Heart right ventricle (tissue), 16 donors: ENCODE results near the gene C9orf153. TPM values are rescaled to one million over a fixed set of nuclear protein-coding genes. Genes with fewer than 3 reads are reported as not detected.
A peak's percentile ranks its signal among the peaks of the same experiment; 100 is the strongest.

Experiments used
- ATAC-seq, 8 donors: fragments of 200-7000 bp; cut with Tn5 transposase; one replicate each; pipeline ENCODE4 v1.9.1; 2020; ENCODE audit warnings: mild to moderate bottlenecking in 8 of 8, moderate library complexity in 8 of 8, moderate number of reproducible peaks in 1 of 8
- DNase-seq, 2 donors: peaks; one replicate each; pipeline ENCODE4 v3.0.0-alpha.2; 2020
- H3K27ac ChIP-seq, 10 donors: fragments of 200-600 bp; sonication (generic) in 2 of 10; one replicate each; pipeline versions ENCODE4 v1.5.0 to v1.8.0; 2020 to 2022; ENCODE audit warnings: mild to moderate bottlenecking in 3 of 10
- H3K27me3 ChIP-seq, 7 donors: fragments of 200-600 bp; one replicate each; pipeline ENCODE4 v1.8.0; 2021 to 2022; ENCODE audit warnings: mild to moderate bottlenecking in 2 of 7
- H3K36me3 ChIP-seq, 9 donors: fragments of 200-600 bp; sonication (generic) in 1 of 9; one replicate each; pipeline versions ENCODE4 v1.5.0 to v1.8.0; 2020 to 2022; ENCODE audit warnings: mild to moderate bottlenecking in 2 of 9
- H3K4me1 ChIP-seq, 9 donors: fragments of 200-600 bp; sonication (generic) in 1 of 9; one replicate each; pipeline versions ENCODE4 v1.5.0 to v1.8.0; 2020 to 2022; ENCODE audit warnings: mild to moderate bottlenecking in 4 of 9
- H3K4me3 ChIP-seq, 10 donors: fragments of 200-600 bp; sonication (generic) in 2 of 10; one replicate each; pipeline versions ENCODE4 v1.5.0 to v1.8.0; 2020 to 2022; ENCODE audit warnings: mild to moderate bottlenecking in 7 of 10, moderate library complexity in 2 of 10
- H3K9me3 ChIP-seq, 11 donors: fragments of 200-600 bp in 10 of 11; sonication (generic) in 2 of 11; one replicate each; pipeline versions ENCODE4 v1.5.0 to v1.8.0; 2013 to 2022; ENCODE audit warnings: mild to moderate bottlenecking in 2 of 11, control low read depth in 1 of 11, moderate library complexity in 1 of 11
- CTCF ChIP-seq, 9 donors: fragments of 200-600 bp; sonication (generic) in 2 of 9; IDR thresholded peaks; one replicate each; pipeline versions ENCODE4 v1.5.0 to v1.8.0; 2021 to 2022; ENCODE audit warnings: antibody characterized with exemption in 9 of 9, mild to moderate bottlenecking in 5 of 9, moderate library complexity in 1 of 9
- WGBS, 2 donors: extraction: QIAGEN DNeasy Blood & Tissue Kit; methylation state at CpG; one replicate each; pipeline ENCODE4 v1.1.7; 2013; ENCODE audit warnings: inconsistent platforms in 1 of 2; 5-methylcytosine and 5-hydroxymethylcytosine counted together
- intact Hi-C, 10 donors: fragments of 100-400 bp; cut with DNase I; formaldehyde crosslinking; loops; one replicate each; pipeline versions ENCODE4 v1.11.1 to v1.14.2; 2022
- polyA plus RNA-seq, 2 donors: library from polyadenylated mRNA; stranded (reverse); fragments of 200-250 nt; gene quantifications; one replicate each; pipeline ENCODE4 v1.2.3, GENCODE V29; 2013
- total RNA-seq, 10 donors: library from RNA; stranded (reverse); fragmentation: NEBNext Ultra II Directional in 3 of 10; extraction: Animal tissue kit (Norgen Biotek cat#: 25700) in 3 of 10; gene quantifications; one replicate each; pipeline versions ENCODE4 v1.2.1 to v1.2.4, GENCODE V29; 2021 to 2023
- donor health status: Arrhythmogenic right ventricular cardiomyopathy.
- donor health status: ischemic (EF 13 %, LVEDD 7.1; RV severe dilation, severe dysfunction).
- donor health status: healthy with polysubstance abuse.
- donor health status: DM: no; HTN: yes; CAD: no.
- donor health status: DM: no; HTN: no; CAD: no.
- donor health status: ischemic (EF 25% LVEDD 6.9; RV normal size, moderate dysfunction).
- donor health status: ischemic (EF 25% LVEDD 5.7; RV mildly dilated, moderate dysfunction).
- donor health status: healthy.
- donor health status: DM: yes; HTN: yes; CAD: no.
- donor health status: Ischemic cardiomyopathy.
- donor health status: ischemic (EF 35%, LVEDD 5.7; RV mildly dilated, moderate dysfunction).
- donor health status: nonischemic (EF 11% LVEDD 7.7; RV severe dilation, severe dysfunction).
- donor health status: DM: yes; HTN: yes; CAD: no.
- donor health status: PGD.
- donor health status: ischemic (EF 29% LVEDD 5.4; RV normal size, mild dysfunction).
- donor health status: nonischemic (EF 23%, LVEDD 6.1; RV moderate dilation, normal function).

The C9orf153 gene
- total and polyA plus RNA-seq, 12 donors = 0.06 to 0.72 (median 0.34) TPM; not detected in 2

DNA sequence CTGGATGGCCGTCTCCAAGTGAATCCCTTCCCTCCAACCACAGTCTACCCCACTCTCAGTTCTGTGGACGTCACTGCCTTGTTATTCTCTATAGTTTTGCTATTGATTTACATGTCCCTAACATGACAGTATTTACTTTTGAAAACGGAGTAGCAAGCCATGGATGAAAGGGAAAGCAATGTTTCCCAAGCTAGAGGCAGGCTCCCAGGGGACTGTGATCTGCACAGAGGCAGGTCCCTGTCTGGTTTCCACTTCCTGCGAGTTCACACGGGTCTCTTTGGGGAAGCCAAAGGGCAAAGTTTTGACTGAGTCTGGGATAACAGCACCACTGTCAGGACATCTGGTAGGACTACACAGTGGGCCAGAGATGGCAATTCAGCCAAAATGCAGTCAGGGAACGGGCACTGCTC lies 12.7 kb downstream of the C9orf153 start:
- H3K36me3 ChIP-seq = no peaks in the 10 kb centered on the region
- WGBS, 2 donors = 34 to 53% methylated on average over 6 of the region's 6 CpGs
- H3K9me3 ChIP-seq = no peaks in the 10 kb centered on the region
- peak in 2 of 9 donors; percentile 31 to 49 for TF ChIP-seq CTCF (IDR thresholded peaks at IDR 0.05)
- peak; percentile 64 to 95 (median 78) for ATAC-seq
- no peaks in the 10 kb centered on the region for H3K27me3 ChIP-seq
- intact Hi-C loops = loop anchor here in 1 of 10 donors (5.0 kb wide), 1 partner anchor 44 kb away; no protein-coding TSS in a partner anchor
- peak overlapping the region in 5 of 10 donors; percentile 26 to 55 (median 32) for H3K27ac ChIP-seq
- H3K4me1 ChIP-seq = peaks cover 0 to 21% (median 0%) of the 10 kb centered on the region in 9 donors
- peak; percentile 13 to 66 for DNase-seq
- peak overlapping the region in 6 of 10 donors; percentile 3 to 28 (median 23) for H3K4me3 ChIP-seq

GRCh38 chr9:86242071-86242470 lies 17.4 kb downstream of the C9orf153 start:
- ATAC-seq = peak in 2 of 8 donors; percentile 31 to 53
- peak overlapping the region in 2 of 10 donors; percentile 6 to 35 for H3K27ac ChIP-seq
- H3K4me1 ChIP-seq = peaks cover 0 to 19% (median 0%) of the 10 kb centered on the region in 9 donors
- no peaks in the 10 kb centered on the region for H3K9me3 ChIP-seq
- H3K4me3 ChIP-seq = no peak overlapping the region
- DNase-seq = no peak
- TF ChIP-seq CTCF (IDR thresholded peaks at IDR 0.05) = no peak
- no peaks in the 10 kb centered on the region for H3K36me3 ChIP-seq
- no peaks in the 10 kb centered on the region for H3K27me3 ChIP-seq
- intact Hi-C loops = no loop called here
- WGBS, 2 donors = 30 to 53% methylated on average over 2 of the region's 2 CpGs

DNA sequence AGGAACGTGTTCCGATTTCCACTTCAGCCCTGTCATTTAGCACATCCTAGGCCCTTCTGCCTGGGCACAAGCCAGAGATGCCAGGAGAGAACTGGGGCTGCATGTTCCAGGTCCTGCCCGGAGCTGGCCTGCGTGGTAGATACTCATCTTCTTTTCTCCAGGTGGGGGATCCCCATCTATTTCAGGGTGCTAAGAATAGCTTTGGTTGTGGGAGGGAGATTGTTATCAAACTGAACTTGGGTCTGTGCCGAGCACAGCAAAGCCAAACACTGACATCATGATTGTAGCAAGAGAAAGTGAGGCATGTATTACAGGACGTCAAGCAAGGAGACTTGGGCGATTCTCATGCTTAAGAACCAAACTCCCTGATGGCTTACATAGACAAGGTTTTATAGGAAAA lies 18.2 kb downstream of the C9orf153 start:
- DNase-seq (no peak), ATAC-seq (peak in 1 of 8 donors; percentile 35)
- H3K27me3 ChIP-seq = no peaks in the 10 kb centered on the region
- peaks cover 0 to 17% (median 0%) of the 10 kb centered on the region in 9 donors for H3K4me1 ChIP-seq
- no peaks in the 10 kb centered on the region for H3K9me3 ChIP-seq
- no peak overlapping the region for H3K4me3 ChIP-seq
- intact Hi-C loops = no loop called here
- TF ChIP-seq CTCF (IDR thresholded peaks at IDR 0.05) = no peak
- WGBS, 2 donors = 50 to 66% methylated on average over 7 of the region's 7 CpGs
- peak overlapping the region in 1 of 10 donors; percentile 17 for H3K27ac ChIP-seq
- no peaks in the 10 kb centered on the region for H3K36me3 ChIP-seq

DNA sequence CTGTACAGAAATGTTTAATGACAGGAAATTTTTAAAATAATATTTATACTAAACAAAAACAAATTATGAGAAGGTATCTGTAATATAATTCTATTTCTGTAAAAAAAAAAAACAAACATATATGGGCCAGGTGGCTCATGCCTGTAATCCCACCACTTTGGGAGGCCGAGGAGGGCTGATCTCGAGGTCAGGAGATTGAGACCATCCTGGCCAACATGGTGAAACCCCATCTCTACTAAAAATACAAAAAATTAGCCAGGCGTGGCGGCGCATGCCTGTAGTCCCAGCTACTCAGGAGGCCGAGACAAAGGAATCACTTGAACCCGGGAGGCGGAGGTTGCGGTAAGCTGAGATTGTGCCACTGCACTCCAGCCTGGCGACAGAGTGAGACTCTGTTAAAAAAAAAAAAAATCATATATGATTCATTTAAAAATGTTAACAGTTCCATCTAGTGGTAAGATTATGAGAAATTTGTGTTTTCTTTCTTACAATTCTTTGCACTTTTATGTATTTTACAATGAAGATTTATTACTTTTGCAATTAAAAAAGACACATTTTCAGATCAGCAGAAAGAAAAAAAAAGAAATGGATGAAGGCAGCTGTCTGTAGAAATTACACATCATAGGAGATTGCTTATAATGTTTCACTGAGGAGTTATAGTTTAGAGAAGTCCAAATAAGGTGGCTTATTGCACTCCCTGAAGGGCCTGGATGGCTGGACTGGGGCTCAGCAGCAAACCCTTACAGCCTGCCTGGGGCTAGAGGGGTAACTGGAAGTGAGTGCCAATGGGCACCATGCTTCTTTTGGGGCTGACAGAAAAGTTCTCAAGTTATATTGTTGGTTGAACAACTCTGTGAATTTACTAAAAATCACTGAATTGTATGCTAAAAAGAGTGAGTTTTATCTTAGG lies 20.3 kb downstream of the C9orf153 start:
- WGBS, 2 donors = 77 to 79% methylated on average over 10 of the region's 10 CpGs
- H3K9me3 ChIP-seq = no peaks in the 10 kb centered on the region
- ATAC-seq = no peak
- no peak overlapping the region for H3K4me3 ChIP-seq
- no peak for DNase-seq
- intact Hi-C loops = no loop called here
- peaks cover 0 to 17% (median 0%) of the 10 kb centered on the region in 9 donors for H3K4me1 ChIP-seq
- no peaks in the 10 kb centered on the region for H3K36me3 ChIP-seq
- peak in 4 of 9 donors; percentile 5 to 33 (median 20) for TF ChIP-seq CTCF (IDR thresholded peaks at IDR 0.05)
- H3K27ac ChIP-seq = no peak overlapping the region
- H3K27me3 ChIP-seq = no peaks in the 10 kb centered on the region
